Gastrocnemius medialis (tissue), 4 donors: ENCODE data around the gene KANK2. TPM values are rescaled to one million over a fixed set of nuclear protein-coding genes. Genes with fewer than 3 reads are reported as not detected.

ENCODE experiments used
- ATAC-seq, 2 donors: fragments of 150-250 bp; one replicate each; pipeline ENCODE4 v1.9.1; 2016
- DNase-seq, 2 donors: peaks; one replicate each; pipeline ENCODE4 v3.0.0-alpha.2; 2019
- H3K27ac ChIP-seq, 4 donors: fragments of 200-600 bp; sonication (generic); 1 replicate in 1 of 4; 2 replicates in 3 of 4; pipeline ENCODE4 v1.5.1; 2016 to 2018; ENCODE audit warnings: mild to moderate bottlenecking in 2 of 4, moderate library complexity in 1 of 4
- H3K27me3 ChIP-seq, 3 donors: fragments of 200-600 bp; sonication (generic) in 2 of 3; 1 replicate in 1 of 3; 2 replicates in 2 of 3; pipeline versions ENCODE4 v1.5.1 to v1.6.0; 2016 to 2019; ENCODE audit warnings: mild to moderate bottlenecking in 1 of 3, moderate library complexity in 1 of 3
- H3K36me3 ChIP-seq, 2 donors: fragments of 200-600 bp; sonication (generic) in 1 of 2; one replicate each; pipeline ENCODE4 v1.5.1; 2017 to 2018
- H3K4me1 ChIP-seq, 2 donors: fragments of 200-600 bp; sonication (generic) in 1 of 2; one replicate each; pipeline ENCODE4 v1.5.1; 2016 to 2017; ENCODE audit warnings: mild to moderate bottlenecking in 2 of 2
- H3K4me3 ChIP-seq, 4 donors: fragments of 200-600 bp; sonication (generic) in 3 of 4; 1 replicate in 1 of 4; 2 replicates in 3 of 4; pipeline ENCODE4 v1.5.1; 2016 to 2019; ENCODE audit warnings: mild to moderate bottlenecking in 2 of 4
- H3K9me3 ChIP-seq, 3 donors: fragments of 200-600 bp; sonication (generic) in 2 of 3; 1 replicate in 1 of 3; 2 replicates in 2 of 3; pipeline ENCODE4 v1.5.1; 2016 to 2019
- POLR2A ChIP-seq, 2 donors: fragments of 450-650 bp; IDR thresholded peaks; one replicate each; pipeline ENCODE4 v1.6.1; 2017; ENCODE audit warnings: antibody characterized with exemption in 2 of 2, mild to moderate bottlenecking in 2 of 2, moderate library complexity in 2 of 2
- in situ Hi-C, 4 donors: fragments of 200-750 bp; cut with MboI; loops; one replicate each; pipeline versions ENCODE4 v1.15.0 to v1.8.0; 2017; ENCODE audit warnings: low sequenced_read_pairs in 4 of 4
- intact Hi-C: fragments of 100-400 bp; cut with DNase I; formaldehyde crosslinking; loops from one replicate; pipeline ENCODE4 v1.15.1; 2023; ENCODE audit warnings: low total_unique reads
- total RNA-seq, 4 donors: library from RNA; depleted of rRNA; stranded (reverse); fragments of >200 nt; gene quantifications; one replicate each; pipeline versions ENCODE4 v1.1.0 to v1.2.3, GENCODE V29; 2016
- TF ChIP-seq, protein P1 (sequence below), 5 experiments: fragments of 450-650 bp in 3 of 5; fragments of 200-600 bp in 2 of 5; sonication (generic) in 2 of 5; IDR thresholded peaks in 4 of 5; conservative IDR thresholded peaks in 1 of 5; 1 replicate in 4 of 5; 2 replicates in 1 of 5; pipeline ENCODE4 v1.5.1; 2016 to 2019; ENCODE audit warnings: antibody characterized with exemption in 5 of 5, mild to moderate bottlenecking in 3 of 5, moderate library complexity in 3 of 5

Gene KANK2
- total RNA-seq, 4 donors from 2014 or later = 37.7 to 192 (median 149) TPM

DNA sequence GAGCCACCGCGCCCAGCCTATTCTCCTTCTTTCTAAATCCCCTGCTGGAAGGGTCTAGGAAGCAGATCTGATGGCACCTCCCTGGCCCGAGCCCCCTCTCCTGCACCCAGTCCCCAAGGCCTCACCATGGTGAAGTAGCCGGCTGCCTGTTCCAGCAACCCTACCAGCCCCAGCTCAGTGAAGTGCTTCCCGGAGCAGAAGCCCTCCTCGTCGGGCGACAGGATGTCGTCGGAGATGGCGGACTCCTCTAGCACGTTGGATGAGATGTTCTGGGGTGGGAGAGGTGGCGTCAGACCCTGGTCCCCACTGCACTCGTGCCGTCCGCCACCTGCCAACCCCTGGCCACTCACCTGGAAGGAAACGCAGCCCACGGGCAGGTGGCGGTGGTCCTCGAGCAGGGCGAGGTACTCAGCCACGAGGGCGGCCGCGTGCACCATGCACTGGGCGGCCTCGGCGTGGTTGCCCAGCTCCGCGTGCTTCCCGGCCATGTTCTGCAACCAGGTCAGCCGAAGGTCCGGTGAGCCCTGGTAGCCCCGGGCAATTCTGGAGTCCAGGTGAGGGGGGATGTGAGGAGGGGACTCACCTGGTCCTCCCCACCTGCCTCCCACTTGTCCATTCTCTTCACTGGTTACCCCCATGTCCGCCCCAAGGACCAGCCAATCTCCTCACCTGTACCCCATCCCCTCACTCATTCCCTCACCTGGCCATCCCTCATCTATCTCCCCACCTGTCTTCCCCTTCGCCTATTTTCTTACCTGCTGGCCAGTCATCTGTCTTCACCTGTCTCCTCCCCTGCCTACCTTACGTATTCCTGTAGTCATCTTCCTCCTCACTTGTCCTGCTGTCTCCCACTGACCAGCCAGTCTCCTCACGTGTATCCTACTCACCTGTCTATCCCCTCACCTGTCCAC lies 11.5 kb upstream of the KANK2 start:
- DNase-seq (no peak), ATAC-seq (no peak)
- intact Hi-C loops = loop anchor here (10.0 kb wide), 1 partner anchor 174 kb away; no protein-coding TSS in a partner anchor

GRCh38 chr19:11205939-11206570 lies 8.7 kb upstream of the KANK2 start:
- no peaks in the 10 kb centered on the region for H3K9me3 ChIP-seq
- DNase-seq = no peak
- intact Hi-C loops = loop anchor here (10.0 kb wide), 1 partner anchor 171 kb away; no protein-coding TSS in a partner anchor
- in situ Hi-C loops = loop anchor here (5.0 to 25.0 kb wide), 3 partner anchors 74 to 171 kb away; no protein-coding TSS in a partner anchor
- H3K27me3 ChIP-seq = no peaks in the 10 kb centered on the region
- TF ChIP-seq, protein P1, sequence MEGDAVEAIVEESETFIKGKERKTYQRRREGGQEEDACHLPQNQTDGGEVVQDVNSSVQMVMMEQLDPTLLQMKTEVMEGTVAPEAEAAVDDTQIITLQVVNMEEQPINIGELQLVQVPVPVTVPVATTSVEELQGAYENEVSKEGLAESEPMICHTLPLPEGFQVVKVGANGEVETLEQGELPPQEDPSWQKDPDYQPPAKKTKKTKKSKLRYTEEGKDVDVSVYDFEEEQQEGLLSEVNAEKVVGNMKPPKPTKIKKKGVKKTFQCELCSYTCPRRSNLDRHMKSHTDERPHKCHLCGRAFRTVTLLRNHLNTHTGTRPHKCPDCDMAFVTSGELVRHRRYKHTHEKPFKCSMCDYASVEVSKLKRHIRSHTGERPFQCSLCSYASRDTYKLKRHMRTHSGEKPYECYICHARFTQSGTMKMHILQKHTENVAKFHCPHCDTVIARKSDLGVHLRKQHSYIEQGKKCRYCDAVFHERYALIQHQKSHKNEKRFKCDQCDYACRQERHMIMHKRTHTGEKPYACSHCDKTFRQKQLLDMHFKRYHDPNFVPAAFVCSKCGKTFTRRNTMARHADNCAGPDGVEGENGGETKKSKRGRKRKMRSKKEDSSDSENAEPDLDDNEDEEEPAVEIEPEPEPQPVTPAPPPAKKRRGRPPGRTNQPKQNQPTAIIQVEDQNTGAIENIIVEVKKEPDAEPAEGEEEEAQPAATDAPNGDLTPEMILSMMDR (IDR thresholded peaks at IDR 0.05 in 4 of 5, conservative IDR thresholded peaks at IDR 0.05 in 1 of 5) = no peak
- TF ChIP-seq POLR2A (IDR thresholded peaks at IDR 0.05) = no peak
- H3K4me3 ChIP-seq = no peak overlapping the region
- peaks cover 8 to 14% of the 10 kb centered on the region in 2 donors for H3K4me1 ChIP-seq
- no peaks in the 10 kb centered on the region for H3K36me3 ChIP-seq
- no peak overlapping the region for H3K27ac ChIP-seq
- no peak for ATAC-seq

More for the DNA sequence above, 11.5 kb upstream of the KANK2 start:
- Histone ChIP-seq H3K27me3 (no peaks in the 10 kb centered on the region), H3K27ac (no peak overlapping the region), H3K36me3 (no peaks in the 10 kb centered on the region), H3K9me3 (no peaks in the 10 kb centered on the region), H3K4me1 (peaks cover 0 to 5% of the 10 kb centered on the region in 2 donors), H3K4me3 (no peak overlapping the region)
- in situ Hi-C loops = loop anchor here (5.0 to 25.0 kb wide), 3 partner anchors 77 to 174 kb away; no protein-coding TSS in a partner anchor
- TF ChIP-seq POLR2A (IDR thresholded peaks at IDR 0.05) = no peak
- TF ChIP-seq, protein P1 (IDR thresholded peaks at IDR 0.05 in 4 of 5, conservative IDR thresholded peaks at IDR 0.05 in 1 of 5) = no peak

DNA sequence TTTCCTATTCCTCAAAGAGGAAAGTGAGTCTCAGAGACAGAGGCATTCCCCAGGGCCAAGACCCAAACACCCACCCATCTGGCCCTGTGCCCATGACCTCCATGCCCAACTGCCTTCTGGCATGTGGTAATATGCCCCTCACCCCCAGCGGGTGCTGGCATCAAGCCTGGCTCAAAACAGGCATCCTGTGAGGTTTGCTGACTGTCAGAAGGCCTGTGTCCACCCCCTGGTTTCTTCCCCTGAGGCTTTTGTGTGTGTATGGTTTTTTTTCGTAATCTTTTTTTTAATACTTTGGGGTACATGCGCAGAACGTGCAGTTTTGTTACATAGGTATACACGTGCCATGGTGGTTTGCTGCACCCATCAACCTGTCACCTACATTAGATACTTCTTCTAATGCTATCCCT lies 7.6 kb upstream of the KANK2 start:
- no peaks in the 10 kb centered on the region for H3K36me3 ChIP-seq
- intact Hi-C loops = loop anchor here (10.0 kb wide), 1 partner anchor 170 kb away; no protein-coding TSS in a partner anchor
- no peaks in the 10 kb centered on the region for H3K9me3 ChIP-seq
- no peaks in the 10 kb centered on the region for H3K27me3 ChIP-seq
- in situ Hi-C loops = loop anchor here (5.0 to 25.0 kb wide), 4 partner anchors 68 to 170 kb away; no protein-coding TSS in a partner anchor
- TF ChIP-seq POLR2A (IDR thresholded peaks at IDR 0.05) = no peak
- TF ChIP-seq, protein P1 (IDR thresholded peaks at IDR 0.05 in 4 of 5, conservative IDR thresholded peaks at IDR 0.05 in 1 of 5) = no peak
- H3K4me3 ChIP-seq = no peak overlapping the region
- DNase-seq (no peak), ATAC-seq (no peak)
- H3K27ac ChIP-seq = peak overlapping the region in 1 of 4 donors; percentile 75
- H3K4me1 ChIP-seq = peaks cover 8 to 14% of the 10 kb centered on the region in 2 donors

GRCh38 chr19:11204076-11204602 lies 6.8 kb upstream of the KANK2 start:
- no peak for DNase-seq
- Histone ChIP-seq H3K27me3 (no peaks in the 10 kb centered on the region), H3K4me1 (peaks cover 8 to 14% of the 10 kb centered on the region in 2 donors), H3K36me3 (no peaks in the 10 kb centered on the region), H3K27ac (peak overlapping the region; percentile 69 to 75 (median 74)), H3K4me3 (no peak overlapping the region), H3K9me3 (no peaks in the 10 kb centered on the region)
- in situ Hi-C loops (loop anchor here in 3 of 4 donors (5.0 to 25.0 kb wide), 4 partner anchors 67 to 169 kb away; no protein-coding TSS in a partner anchor), intact Hi-C loops (loop anchor here (10.0 kb wide), 1 partner anchor 169 kb away; no protein-coding TSS in a partner anchor)
- ATAC-seq = no peak
- no peak for TF ChIP-seq POLR2A (IDR thresholded peaks at IDR 0.05)
- TF ChIP-seq, protein P1 (IDR thresholded peaks at IDR 0.05 in 4 of 5, conservative IDR thresholded peaks at IDR 0.05 in 1 of 5) = peak in 3 of 5 experiments; percentile 18 to 24 (median 22)
